ENCODE results near the gene KIAA2012. TPM values are rescaled to one million over a fixed set of nuclear protein-coding genes. Genes with fewer than 3 reads are reported as not detected.

The KIAA2012 gene
- total and polyA plus RNA-seq, 8 donors: 0.04 to 0.09 TPM; not detected in 6

- no peaks in the 10 kb centered on the region for H3K27me3 ChIP-seq
- FAIRE-seq (no peak), DNase-seq (peak in 1 of 6 donors; percentile 33), ATAC-seq (no peak)
- no peak overlapping the region for H3K4me3 ChIP-seq
- WGBS, 2 donors: 66 to 76% methylated on average over 7 of the region's 7 CpGs
- intact Hi-C loops (cut with DNase I): no loop called here
- TF ChIP-seq CTCF (IDR thresholded peaks at IDR 0.05): no peak
- H3K9me3 ChIP-seq: no peaks in the 10 kb centered on the region
- H3K27ac ChIP-seq: no peak overlapping the region
- H3K36me3 ChIP-seq: no peaks in the 10 kb centered on the region
- H3K4me1 ChIP-seq: no peaks in the 10 kb centered on the region
Measured at GRCh38 chr2:202090530-202090929, 17.5 kb downstream of the KIAA2012 start.

- DNase-seq (no peak), ATAC-seq (peak in 1 of 4 donors; percentile 36), FAIRE-seq (no peak)
- intact Hi-C loops (cut with DNase I): no loop called here
- H3K4me3 ChIP-seq: no peak overlapping the region
- no peaks in the 10 kb centered on the region for H3K36me3 ChIP-seq
- 83 to 93% methylated on average over 6 of the region's 6 CpGs for WGBS, 2 donors
- H3K4me1 ChIP-seq: no peaks in the 10 kb centered on the region
- no peak overlapping the region for H3K27ac ChIP-seq
- H3K9me3 ChIP-seq: no peaks in the 10 kb centered on the region
- no peaks in the 10 kb centered on the region for H3K27me3 ChIP-seq
- no peak for TF ChIP-seq CTCF (IDR thresholded peaks at IDR 0.05)
Measured at GRCh38 chr2:202091476-202091875, 18.4 kb downstream of the KIAA2012 start.

- H3K9me3 ChIP-seq: no peaks in the 10 kb centered on the region
- no peak for TF ChIP-seq CTCF (IDR thresholded peaks at IDR 0.05)
- H3K4me3 ChIP-seq: no peak overlapping the region
- ATAC-seq (no peak), FAIRE-seq (no peak), DNase-seq (no peak)
- 80 to 86% methylated on average over 3 of the region's 3 CpGs for WGBS, 2 donors
- intact Hi-C loops (cut with DNase I): no loop called here
- no peaks in the 10 kb centered on the region for H3K36me3 ChIP-seq
- no peaks in the 10 kb centered on the region for H3K4me1 ChIP-seq
- H3K27ac ChIP-seq: no peak overlapping the region
- no peaks in the 10 kb centered on the region for H3K27me3 ChIP-seq
Measured at GRCh38 chr2:202094426-202094986, 21.5 kb downstream of the KIAA2012 start.

GRCh38 chr2:202095235-202095634 is 22.2 kb downstream of the KIAA2012 start:
- intact Hi-C loops (cut with DNase I): no loop called here
- Histone ChIP-seq H3K27ac (no peak overlapping the region), H3K4me3 (no peak overlapping the region), H3K4me1 (no peaks in the 10 kb centered on the region), H3K27me3 (no peaks in the 10 kb centered on the region), H3K36me3 (no peaks in the 10 kb centered on the region), H3K9me3 (no peaks in the 10 kb centered on the region)
- no peak for TF ChIP-seq CTCF (IDR thresholded peaks at IDR 0.05)
- FAIRE-seq: no peak
- DNase-seq: no peak
- ATAC-seq: no peak

GRCh38 chr2:202096736-202097135 is 23.7 kb downstream of the KIAA2012 start:
- no peaks in the 10 kb centered on the region for H3K4me1 ChIP-seq
- ATAC-seq (no peak), FAIRE-seq (no peak), DNase-seq (no peak)
- H3K27me3 ChIP-seq: no peaks in the 10 kb centered on the region
- 52 to 60% methylated on average over 3 of the region's 3 CpGs for WGBS, 2 donors
- H3K27ac ChIP-seq: no peak overlapping the region
- H3K9me3 ChIP-seq: no peaks in the 10 kb centered on the region
- no peaks in the 10 kb centered on the region for H3K36me3 ChIP-seq
- intact Hi-C loops (cut with DNase I): no loop called here
- H3K4me3 ChIP-seq: no peak overlapping the region
- no peak for TF ChIP-seq CTCF (IDR thresholded peaks at IDR 0.05)

Data from pancreas (tissue), 10 donors.